ENCODE results near the gene MERTK. TPM values are rescaled to one million over a fixed set of nuclear protein-coding genes. Genes with fewer than 3 reads are reported as not detected.

The MERTK gene
- total and polyA plus RNA-seq, 2 of the 8 experiments (the other 6 are each of a cell fraction or from before 2014, with no cell fraction given) = 6.5 to 7.0 TPM

DNA sequence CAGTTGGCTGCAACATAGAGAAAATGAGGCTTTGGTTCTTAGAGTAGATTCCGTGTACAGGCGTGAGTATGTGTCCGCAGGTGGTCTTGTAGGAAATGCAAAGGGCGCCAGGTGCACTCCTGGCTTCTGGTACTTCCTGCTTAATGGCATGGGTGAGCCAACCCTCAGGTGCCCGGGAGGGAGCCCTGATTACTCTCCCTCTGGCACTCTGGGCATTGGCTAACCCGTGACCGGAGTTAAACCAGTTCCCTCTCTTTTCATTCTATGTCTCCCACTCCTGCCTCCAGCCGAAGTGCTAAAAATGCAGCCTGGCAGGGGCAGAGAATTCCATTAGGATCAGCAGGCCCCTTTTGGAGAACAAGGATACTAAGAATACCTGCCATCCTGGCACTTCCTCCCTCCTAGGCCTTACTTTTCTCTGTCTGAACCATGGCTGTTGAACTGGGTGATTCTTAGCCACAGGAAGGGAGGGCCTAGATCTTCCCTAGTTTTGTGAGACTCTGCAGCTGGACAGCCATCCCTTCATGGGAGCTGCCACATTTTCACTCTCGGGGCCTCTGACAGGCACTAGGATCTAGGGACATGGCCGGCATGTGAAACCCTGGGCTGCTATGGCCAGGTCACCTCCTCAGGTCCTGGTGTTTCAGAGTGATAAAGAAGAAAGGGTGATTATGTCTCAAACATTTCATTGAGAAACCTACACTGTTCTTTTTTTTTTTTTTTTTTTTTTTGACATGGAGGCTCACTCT lies 6.5 kb downstream of the MERTK start:
- Histone ChIP-seq H3K18ac (ENCODE audit: extremely low read depth, low read length) (0 out of 2 replicates have a peak overlapping the region, but pooled peaks have one; percentile 5), H3K56ac (replicated peaks; ENCODE audit: insufficient read length, low read depth, low read length) (no peak overlapping the region), H4K20me1 (replicated peaks in 1 of 2; ENCODE audit: control insufficient read depth in 1 of 2, insufficient read depth in 2 of 2, low read length in 2 of 2) (peaks cover 4% of the 10 kb centered on the region in 2 experiments), H2AFZ (ENCODE audit: low read length) (no peak overlapping the region), H3K14ac (ENCODE audit: insufficient read length) (no peak overlapping the region), H3K23ac (ENCODE audit: insufficient read length) (no peak overlapping the region), H3K79me2 (ENCODE audit: control insufficient read depth in 1 of 2, insufficient read depth in 2 of 2, low read length in 2 of 2) (no peaks in the 10 kb centered on the region; a peak in 1 of 4 replicates), H3K27me3 (replicated peaks in 1 of 4; ENCODE audit: control insufficient read depth in 3 of 4, extremely low read depth in 1 of 4, insufficient read depth in 3 of 4, low read length in 3 of 4) (peaks cover 0 to 10% (median 2%) of the 10 kb centered on the region in 4 experiments; a peak in 3 of 7 replicates), H3K4ac (replicated peaks; ENCODE audit: insufficient read length, low read depth, low read length) (no peak overlapping the region), H3K36me3 (ENCODE audit: control insufficient read depth in 2 of 4, insufficient read depth in 4 of 4, low read length in 3 of 4) (no peaks in the 10 kb centered on the region), H2BK120ac (replicated peaks; ENCODE audit: low read depth, low read length) (no peak overlapping the region), H3K4me2 (ENCODE audit: insufficient read depth in 1 of 2, low read depth in 2 of 2, low read length in 2 of 2) (no peak overlapping the region), H3K9ac (replicated peaks in 1 of 4; ENCODE audit: extremely low read depth in 1 of 4, low read depth in 3 of 4, low read length in 3 of 4) (no peak overlapping the region; a peak in 1 of 7 replicates), H4K91ac (replicated peaks; ENCODE audit: insufficient read length, low read length) (no peak overlapping the region), H3K4me3 (ENCODE audit: extremely low read depth in 1 of 4, insufficient read depth in 2 of 4, low read depth in 3 of 4, low read length in 4 of 4) (no peak overlapping the region), H4K8ac (ENCODE audit: extremely low read depth, insufficient read depth, low read length) (no peak overlapping the region), H3K23me2 (ENCODE audit: low read depth, low read length) (no peaks in the 10 kb centered on the region), H3K79me1 (ENCODE audit: low read depth, low read length) (no peaks in the 10 kb centered on the region), H3K4me1 (replicated peaks in 1 of 4; ENCODE audit: control insufficient read depth in 3 of 4, insufficient read depth in 4 of 4, low read length in 3 of 4) (peaks cover 2 to 16% (median 4%) of the 10 kb centered on the region in 4 experiments; a peak in 6 of 7 replicates), H2BK5ac (ENCODE audit: low read depth, low read length) (no peak overlapping the region), H2BK12ac (ENCODE audit: low read depth, low read length) (no peak overlapping the region), H3K9me3 (ENCODE audit: insufficient read depth in 2 of 2, low read depth in 1 of 2, low read length in 1 of 2) (no peaks in the 10 kb centered on the region), H2AK5ac (ENCODE audit: low read depth, low read length) (no peak overlapping the region), H4K5ac (ENCODE audit: insufficient read length, low read depth, low read length) (no peak overlapping the region), H2BK15ac (ENCODE audit: low read length) (no peak overlapping the region), H2BK20ac (ENCODE audit: low read length) (no peak overlapping the region), H3K27ac (ENCODE audit: low read depth, low read length) (no peak overlapping the region)
- DNase-seq (ENCODE audit: low read depth in 1 of 2, low spot score in 2 of 2) = no peak
- TF ChIP-seq TAF7 (optimal IDR thresholded peaks at IDR 0.05; ENCODE audit: borderline replicate concordance, low read depth, low read length) (no peak), RXRA (IDR thresholded peaks at IDR 0.05; ENCODE audit: insufficient read depth, low read depth, low read length) (no peak), SRF (IDR thresholded peaks at IDR 0.05; ENCODE audit: low read depth, low read length) (no peak), TBP (IDR thresholded peaks at IDR 0.05; ENCODE audit: low read depth, low read length) (no peak), NANOG (IDR thresholded peaks at IDR 0.05; ENCODE audit: insufficient read depth, low read depth, low read length, poor library complexity, severe bottlenecking) (no peak), JUN (IDR thresholded peaks at IDR 0.05; ENCODE audit: low read depth, low read length) (no peak), RFX5 (IDR thresholded peaks at IDR 0.05; ENCODE audit: borderline replicate concordance, low read depth, low read length) (no peak), TEAD4 (IDR thresholded peaks at IDR 0.05; ENCODE audit: low read depth, low read length) (no peak), SP1 (IDR thresholded peaks at IDR 0.05; ENCODE audit: low read depth, low read length) (no peak), CEBPB (IDR thresholded peaks at IDR 0.05; ENCODE audit: low read depth, low read length) (no peak), SP4 (IDR thresholded peaks at IDR 0.05; ENCODE audit: low read length) (no peak), POU5F1 (IDR thresholded peaks at IDR 0.05; ENCODE audit: low read depth, low read length) (no peak)
- POLR2A ChIA-PET (ENCODE audit: partially characterized antibody) = interaction anchor here (1.3 kb wide), 1 partner anchor 21 kb away, joined by 5 read pairs; the partner anchor contains the start of gene ANAPC1
- CTCF ChIA-PET (ENCODE audit: partially characterized antibody) = interaction anchor here (1.8 to 3.1 kb wide), 3 partner anchors 14 to 143 kb away, joined by 4 to 12 read pairs (median 9); no protein-coding TSS in a partner anchor
- WGBS, 2 experiments (ENCODE audit: extremely low coverage in 1 of 2, insufficient coverage in 1 of 2, insufficient read length in 1 of 2, insufficient replicate concordance in 2 of 2, low coverage in 1 of 2, low lambda C conversion rate in 2 of 2, missing lambda C conversion rate in 1 of 2) = 90% methylated on average over 10 of the region's 10 CpGs; no CpG with 5 or more reads in 1 of the 2 experiments
- no peak for FAIRE-seq

Data from H1 (cell line).